DOHH2 (cell line): Measurements from ENCODE around the gene SLC35F6.

Experiments used
- H3F3A ChIP-seq: fragments of 200-600 bp; sonication (generic), shearing (Covaris generic); 2 replicates; pipeline ENCODE4 v1.6.0; 2016; ENCODE audit warnings: antibody characterized with exemption, mild to moderate bottlenecking; ENCODE audit not compliant: control insufficient read depth, insufficient read depth
- H3K27ac ChIP-seq: fragments of 200-600 bp; sonication (generic); 2 replicates; pipeline ENCODE4 v1.5.1; 2014; ENCODE audit warnings: low read depth, mild to moderate bottlenecking, low read length, moderate library complexity
- H3K27me3 ChIP-seq: fragments of 200-600 bp; sonication (generic); 2 replicates; pipeline ENCODE4 v1.6.1; 2014; ENCODE audit warnings: mild to moderate bottlenecking, low read length, mixed read lengths; ENCODE audit not compliant: control insufficient read depth
- H3K36me3 ChIP-seq: fragments of 200-600 bp; sonication (generic); 2 replicates; pipeline ENCODE4 v1.6.1; 2014; ENCODE audit warnings: mild to moderate bottlenecking, low read length, moderate library complexity, mixed read lengths; ENCODE audit not compliant: control insufficient read depth
- H3K4me1 ChIP-seq: fragments of 200-600 bp; sonication (generic); 2 replicates; pipeline ENCODE4 v1.6.1; 2014; ENCODE audit warnings: mild to moderate bottlenecking, low read length, mixed read lengths; ENCODE audit not compliant: control insufficient read depth
- H3K4me2 ChIP-seq: fragments of 200-600 bp; sonication (generic); 2 replicates; pipeline ENCODE4 v1.6.0; 2014; ENCODE audit warnings: mild to moderate bottlenecking, low read length, moderate library complexity
- H3K4me3 ChIP-seq: fragments of 200-600 bp; sonication (generic); 2 replicates; pipeline ENCODE4 v1.5.1; 2014; ENCODE audit warnings: mild to moderate bottlenecking, low read length, mixed read lengths
- H3K79me2 ChIP-seq: fragments of 200-600 bp; sonication (generic); 2 replicates; pipeline ENCODE4 v1.6.1; 2014; ENCODE audit warnings: mild to moderate bottlenecking, low read length, mixed read lengths; ENCODE audit not compliant: control insufficient read depth
- H3K9me2 ChIP-seq: fragments of 200-600 bp; sonication (generic); replicated peaks from 2 replicates; pipeline ENCODE4 v1.6.1; 2014; ENCODE audit warnings: mild to moderate bottlenecking, low read length, mixed read lengths; ENCODE audit not compliant: control insufficient read depth
- H3K9me3 ChIP-seq: fragments of 200-600 bp; sonication (generic); 2 replicates; pipeline ENCODE4 v1.6.1; 2014; ENCODE audit warnings: antibody characterized with exemption, low read length, mixed read lengths; ENCODE audit not compliant: control insufficient read depth, insufficient read depth
- H4K20me1 ChIP-seq: fragments of 200-600 bp; sonication (generic); 2 replicates; pipeline ENCODE4 v1.6.0; 2014; ENCODE audit warnings: low read depth, mild to moderate bottlenecking, antibody characterized with exemption, low read length, moderate library complexity; ENCODE audit not compliant: control insufficient read depth, insufficient read depth
- EZH2phosphoT487 ChIP-seq: fragments of 200-600 bp; sonication (generic); IDR thresholded peaks from 2 replicates; pipeline ENCODE4 v1.6.1; 2017; ENCODE audit warnings: borderline replicate concordance, mild to moderate bottlenecking, antibody characterized with exemption, low read length, moderate library complexity, mixed read lengths
- TF ChIP-seq, protein P1 (sequence below): fragments of 200-600 bp; sonication (generic); IDR thresholded peaks from one replicate; pipeline ENCODE4 v1.5.1; 2014; ENCODE audit warnings: antibody characterized with exemption, mild to moderate bottlenecking, low read depth, low read length; ENCODE audit not compliant: poor library complexity, severe bottlenecking

Gene SLC35F6, protein sequence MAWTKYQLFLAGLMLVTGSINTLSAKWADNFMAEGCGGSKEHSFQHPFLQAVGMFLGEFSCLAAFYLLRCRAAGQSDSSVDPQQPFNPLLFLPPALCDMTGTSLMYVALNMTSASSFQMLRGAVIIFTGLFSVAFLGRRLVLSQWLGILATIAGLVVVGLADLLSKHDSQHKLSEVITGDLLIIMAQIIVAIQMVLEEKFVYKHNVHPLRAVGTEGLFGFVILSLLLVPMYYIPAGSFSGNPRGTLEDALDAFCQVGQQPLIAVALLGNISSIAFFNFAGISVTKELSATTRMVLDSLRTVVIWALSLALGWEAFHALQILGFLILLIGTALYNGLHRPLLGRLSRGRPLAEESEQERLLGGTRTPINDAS

DNA sequence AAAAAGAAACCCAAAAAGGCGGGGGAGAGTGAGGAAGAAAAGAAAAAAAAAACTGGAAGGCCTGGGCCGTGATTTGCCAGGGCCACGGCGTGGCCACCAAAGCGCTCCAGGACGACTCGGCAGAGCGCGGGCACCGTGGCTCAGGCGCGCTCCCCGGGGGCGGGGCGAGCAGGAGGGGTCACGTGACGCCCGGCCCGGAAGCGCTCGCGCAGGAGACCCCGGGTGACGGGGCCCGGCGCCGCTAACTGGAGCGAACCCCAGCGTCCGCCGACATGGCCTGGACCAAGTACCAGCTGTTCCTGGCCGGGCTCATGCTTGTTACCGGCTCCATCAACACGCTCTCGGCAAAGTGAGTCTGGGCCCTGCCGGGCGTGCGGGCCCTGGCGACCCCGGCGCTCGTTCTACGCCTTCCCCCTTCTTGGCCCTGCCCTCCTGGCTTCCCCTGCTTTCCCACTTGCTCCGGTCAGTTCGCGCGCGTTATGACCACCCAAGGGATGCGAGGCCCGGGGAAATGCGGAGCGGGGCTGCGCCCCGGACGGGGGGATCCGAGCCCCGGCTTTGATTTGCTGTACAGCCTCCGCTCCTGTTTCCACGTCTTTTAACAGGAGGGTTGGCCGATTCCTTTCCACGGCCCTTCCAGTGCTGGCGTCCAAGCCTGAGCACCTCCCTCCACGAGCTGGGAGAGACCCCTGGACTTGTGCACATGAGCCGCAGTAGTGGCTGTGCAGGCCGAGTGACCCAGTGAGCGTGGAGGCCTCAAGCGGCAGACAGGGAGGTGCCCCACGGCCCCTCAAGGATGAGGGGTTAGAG lies at the start of gene SLC35F6:
SLC35F6 (plus strand) TSS at position 207 of the 810 bp plus-strand sequence; CDS start at position 273, 66 bp downstream.
- Histone ChIP-seq H4K20me1 (no peaks in the 10 kb centered on the region), H3K4me1 (peaks cover 19% of the 10 kb centered on the region), H3K27me3 (no peaks in the 10 kb centered on the region), H3K27ac (no peak within 1 kb of the TSS), H3K4me3 (peak within 1 kb of the TSS; percentile 99), H3F3A (no peaks in the 10 kb centered on the region), H3K9me2 (no peaks in the 10 kb centered on the region), H3K4me2 (peak within 1 kb of the TSS; percentile 99), H3K79me2 (peaks cover 40% of the 10 kb centered on the region), H3K9me3 (no peaks in the 10 kb centered on the region), H3K36me3 (peaks cover 10% of the 10 kb centered on the region)
- TF ChIP-seq, protein P1, sequence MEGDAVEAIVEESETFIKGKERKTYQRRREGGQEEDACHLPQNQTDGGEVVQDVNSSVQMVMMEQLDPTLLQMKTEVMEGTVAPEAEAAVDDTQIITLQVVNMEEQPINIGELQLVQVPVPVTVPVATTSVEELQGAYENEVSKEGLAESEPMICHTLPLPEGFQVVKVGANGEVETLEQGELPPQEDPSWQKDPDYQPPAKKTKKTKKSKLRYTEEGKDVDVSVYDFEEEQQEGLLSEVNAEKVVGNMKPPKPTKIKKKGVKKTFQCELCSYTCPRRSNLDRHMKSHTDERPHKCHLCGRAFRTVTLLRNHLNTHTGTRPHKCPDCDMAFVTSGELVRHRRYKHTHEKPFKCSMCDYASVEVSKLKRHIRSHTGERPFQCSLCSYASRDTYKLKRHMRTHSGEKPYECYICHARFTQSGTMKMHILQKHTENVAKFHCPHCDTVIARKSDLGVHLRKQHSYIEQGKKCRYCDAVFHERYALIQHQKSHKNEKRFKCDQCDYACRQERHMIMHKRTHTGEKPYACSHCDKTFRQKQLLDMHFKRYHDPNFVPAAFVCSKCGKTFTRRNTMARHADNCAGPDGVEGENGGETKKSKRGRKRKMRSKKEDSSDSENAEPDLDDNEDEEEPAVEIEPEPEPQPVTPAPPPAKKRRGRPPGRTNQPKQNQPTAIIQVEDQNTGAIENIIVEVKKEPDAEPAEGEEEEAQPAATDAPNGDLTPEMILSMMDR: no peak
- TF ChIP-seq EZH2phosphoT487: no peak

DNA sequence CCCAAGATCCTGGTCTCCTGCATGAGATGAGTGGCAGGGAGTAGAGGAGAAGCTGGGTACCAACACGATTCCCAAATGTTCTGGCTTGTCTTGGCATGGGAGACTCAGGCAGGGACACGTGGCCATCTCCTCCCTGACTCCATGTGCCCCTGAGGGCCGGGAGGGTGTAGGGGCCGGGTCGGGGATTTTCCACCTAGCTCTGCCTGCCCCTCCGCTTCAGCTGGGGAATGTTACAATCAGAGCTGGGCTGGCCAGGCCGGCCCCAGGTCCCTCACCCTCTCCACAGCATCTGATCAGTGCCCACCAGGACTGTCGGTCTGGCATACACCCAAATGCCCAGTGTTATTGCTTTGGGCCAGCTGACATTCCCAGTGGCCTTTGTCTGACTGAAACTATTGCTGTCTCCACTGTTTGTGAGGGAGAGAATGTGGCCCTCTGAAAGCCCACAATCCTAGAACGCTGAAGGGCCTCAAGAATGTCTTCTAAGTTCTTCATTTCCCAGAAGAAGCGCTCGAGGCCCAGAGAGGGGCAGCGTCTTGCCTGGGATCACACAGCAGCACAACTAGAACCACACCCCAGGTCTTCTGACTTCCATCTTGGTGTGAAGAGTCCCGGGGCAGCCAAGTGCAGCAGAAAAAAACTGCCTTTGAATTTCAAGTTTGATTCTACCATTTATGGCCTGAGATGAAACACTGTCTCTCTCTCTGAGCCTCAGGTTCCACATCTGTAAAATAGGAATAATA lies 48.4 kb upstream of the SLC35F6 start:
- H3K27me3 ChIP-seq: no peaks in the 10 kb centered on the region
- no peak for TF ChIP-seq EZH2phosphoT487
- TF ChIP-seq, protein P1: no peak

DNA sequence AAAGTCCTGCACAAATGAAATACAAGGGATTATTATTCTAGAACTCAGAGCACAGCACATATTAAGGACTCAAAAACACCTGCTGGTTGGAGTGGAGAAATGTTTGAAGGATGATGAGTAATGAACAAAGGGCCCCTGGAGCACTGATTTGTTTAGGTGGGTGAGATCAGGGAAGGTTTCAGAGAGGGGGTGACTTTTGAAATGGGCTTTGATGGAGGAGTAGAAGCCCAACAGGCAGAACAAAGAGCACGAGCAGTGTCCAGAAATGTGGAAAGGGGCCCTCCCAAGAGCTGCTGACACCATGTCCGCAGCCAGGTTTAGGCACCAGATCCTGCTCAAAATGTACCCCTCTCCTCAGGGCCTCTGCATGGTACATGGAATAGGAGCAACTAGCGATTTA lies 47.7 kb upstream of the SLC35F6 start:
- Histone ChIP-seq H3K27me3 (no peaks in the 10 kb centered on the region), H3K9me2 (no peaks in the 10 kb centered on the region), H3F3A (no peaks in the 10 kb centered on the region), H3K79me2 (no peaks in the 10 kb centered on the region), H4K20me1 (no peaks in the 10 kb centered on the region), H3K36me3 (no peaks in the 10 kb centered on the region), H3K27ac (no peak overlapping the region), H3K4me1 (no peaks in the 10 kb centered on the region), H3K4me3 (no peak overlapping the region), H3K4me2 (no peak overlapping the region), H3K9me3 (no peaks in the 10 kb centered on the region)
- TF ChIP-seq, protein P1: no peak
- no peak for TF ChIP-seq EZH2phosphoT487

More for the DNA sequence above, 48.4 kb upstream of the SLC35F6 start:
- Histone ChIP-seq H3K79me2 (no peaks in the 10 kb centered on the region), H3K4me1 (no peaks in the 10 kb centered on the region), H3K36me3 (no peaks in the 10 kb centered on the region), H3K4me3 (no peak overlapping the region), H3K9me3 (no peaks in the 10 kb centered on the region), H3F3A (no peaks in the 10 kb centered on the region), H3K9me2 (no peaks in the 10 kb centered on the region), H3K27ac (no peak overlapping the region), H4K20me1 (no peaks in the 10 kb centered on the region), H3K4me2 (no peak overlapping the region)
